Ovary (tissue), 3 donors: ENCODE data around the gene KRTAP9-6.

Experiments used
- CTCF ChIP-seq, 3 donors: fragments of 450-650 bp in 2 of 3; fragments of 200-600 bp in 1 of 3; IDR thresholded peaks; one replicate each; pipeline versions ENCODE4 v1.5.1 to v1.8.0; 2016 to 2022; ENCODE audit warnings: antibody characterized with exemption in 3 of 3, mild to moderate bottlenecking in 1 of 3
- EP300 ChIP-seq: sonication (generic); formaldehyde crosslinking; IDR thresholded peaks from one replicate; pipeline ENCODE4 v1.6.1; 2017; ENCODE audit warnings: antibody characterized with exemption
- POLR2A ChIP-seq: fragments of 450-650 bp; IDR thresholded peaks from one replicate; pipeline ENCODE4 v1.6.1; 2017; ENCODE audit warnings: antibody characterized with exemption, mild to moderate bottlenecking, moderate library complexity
- donor health status: DM: no; HTN: no; CAD: no.

DNA sequence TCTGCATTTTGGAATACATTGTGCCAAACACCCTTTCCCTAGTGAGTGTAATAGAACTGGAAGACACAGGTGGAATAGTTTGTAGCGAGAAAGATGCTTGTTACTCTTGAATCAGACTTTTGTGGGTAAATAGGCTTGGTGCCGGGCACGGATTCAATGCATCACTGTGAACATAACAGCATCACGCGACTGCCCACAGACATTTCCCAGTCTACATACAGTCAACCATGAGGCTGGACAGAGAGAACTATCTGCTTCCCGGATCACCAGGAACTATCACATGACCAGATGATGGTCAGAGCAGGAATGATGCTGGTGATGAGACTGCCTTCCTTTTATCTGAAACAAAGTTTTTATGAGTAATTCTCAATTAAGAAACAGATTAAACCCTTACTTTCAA, 39.1 kb upstream of the KRTAP9-6 start:
- TF ChIP-seq POLR2A (no peak), CTCF (IDR thresholded peaks at IDR 0.05) (no peak), EP300 (no peak)
